ACHN (cell line): Measurements from ENCODE around the gene TMEM40.
"Not testable (repeated sequence)": the region's sequence is repeated elsewhere in the genome, so short reads cannot be mapped to it uniquely, and the experiment has no call there.

Source experiments
- DNase-seq: peaks from one replicate; pipeline ENCODE4 v3.0.0-alpha.2; 2015
- in situ Hi-C: cut with HindIII; loops from 2 replicates; pipeline ENCODE4 v1.10.0; 2017; ENCODE audit warnings: low sequenced_read_pairs, low pct_ligation_motif_present, low pct_unique_long_range_greater_than_20kb

Gene TMEM40

GRCh38 chr3:12759097-12759679, at the start of gene TMEM40:
Gene TMEM40, minus strand, starts transcription at chr3:12759259. Its CDS starts 9,427 bp downstream, at chr3:12749832.
- in situ Hi-C loops = no loop called here

GRCh38 chr3:12808587-12808986, 49.5 kb upstream of the TMEM40 start:
- in situ Hi-C loops = no loop called here
- DNase-seq = no peak

More at GRCh38 chr3:12759097-12759679, at the start of gene TMEM40:
- no peak for DNase-seq

- no peak for DNase-seq
Observed at GRCh38 chr3:12807601-12808359, 48.7 kb upstream of the TMEM40 start.

GRCh38 chr3:12807066-12807465, 48.0 kb upstream of the TMEM40 start:
- in situ Hi-C loops = no loop called here
- no peak for DNase-seq

More at GRCh38 chr3:12807601-12808359, 48.7 kb upstream of the TMEM40 start:
- in situ Hi-C loops = no loop called here

- no peak for DNase-seq
- in situ Hi-C loops = no loop called here
Observed at GRCh38 chr3:12803371-12803770, 44.3 kb upstream of the TMEM40 start.

GRCh38 chr3:12799525-12800440, 40.7 kb upstream of the TMEM40 start:
- in situ Hi-C loops = no loop called here
- no peak for DNase-seq

- no peak for DNase-seq
- in situ Hi-C loops = no loop called here
Observed at GRCh38 chr3:12798559-12799179, 39.6 kb upstream of the TMEM40 start.

- in situ Hi-C loops = no loop called here
- no peak for DNase-seq
Observed at GRCh38 chr3:12797892-12798558, 39.0 kb upstream of the TMEM40 start.

- in situ Hi-C loops = no loop called here
- no peak for DNase-seq
Observed at GRCh38 chr3:12797124-12797891, 38.2 kb upstream of the TMEM40 start.

- no peak for DNase-seq
- in situ Hi-C loops = no loop called here
Observed at GRCh38 chr3:12796171-12797123, 37.4 kb upstream of the TMEM40 start, which contains the start of gene CAND2. Gene CAND2, plus strand, starts transcription at chr3:12796680. Its CDS starts 41 bp downstream, at chr3:12796721.

GRCh38 chr3:12793701-12794100, 34.6 kb upstream of the TMEM40 start:
- in situ Hi-C loops = no loop called here
- no peak for DNase-seq

GRCh38 chr3:12791430-12791829, 32.4 kb upstream of the TMEM40 start:
- in situ Hi-C loops = no loop called here

GRCh38 chr3:12787967-12788690, 29.1 kb upstream of the TMEM40 start:
- DNase-seq, in situ Hi-C loops: not testable (repeated sequence)

More at GRCh38 chr3:12791430-12791829, 32.4 kb upstream of the TMEM40 start:
- DNase-seq = no peak

- in situ Hi-C loops, DNase-seq: not testable (repeated sequence)
Observed at GRCh38 chr3:12787346-12787745, 28.3 kb upstream of the TMEM40 start.

- no peak for DNase-seq
- in situ Hi-C loops = no loop called here
Observed at GRCh38 chr3:12785096-12785495, 26.0 kb upstream of the TMEM40 start.
